ENCODE results near the gene TES. TPM values are rescaled to one million over a fixed set of nuclear protein-coding genes. Genes with fewer than 3 reads are reported as not detected.

Gene TES
- total and polyA plus RNA-seq, 2 of the 13 experiments (the other 11 are each of a cell fraction or from before 2014, with no cell fraction given): 21.6 to 23.0 TPM

DNA sequence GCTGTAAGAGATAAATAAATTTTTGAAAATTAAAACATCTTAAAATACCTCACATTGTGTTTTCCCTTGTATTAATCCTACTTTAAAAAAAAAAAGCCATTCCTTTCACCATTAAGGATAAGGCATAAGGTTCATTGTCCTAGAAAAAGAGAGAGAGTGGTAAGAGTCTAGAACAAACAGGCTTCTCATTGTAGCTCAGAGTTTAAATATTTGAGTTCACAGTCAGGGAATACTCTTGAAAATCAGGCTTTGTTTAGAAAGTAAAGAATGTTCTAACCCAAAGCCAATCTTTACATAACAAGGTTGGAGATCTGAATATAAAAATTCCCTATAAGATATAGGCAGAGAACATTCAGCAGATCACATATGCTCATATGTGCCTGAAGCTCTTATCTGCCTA is 40.2 kb upstream of the TES start (continued):
- TF ChIP-seq, protein P1, sequence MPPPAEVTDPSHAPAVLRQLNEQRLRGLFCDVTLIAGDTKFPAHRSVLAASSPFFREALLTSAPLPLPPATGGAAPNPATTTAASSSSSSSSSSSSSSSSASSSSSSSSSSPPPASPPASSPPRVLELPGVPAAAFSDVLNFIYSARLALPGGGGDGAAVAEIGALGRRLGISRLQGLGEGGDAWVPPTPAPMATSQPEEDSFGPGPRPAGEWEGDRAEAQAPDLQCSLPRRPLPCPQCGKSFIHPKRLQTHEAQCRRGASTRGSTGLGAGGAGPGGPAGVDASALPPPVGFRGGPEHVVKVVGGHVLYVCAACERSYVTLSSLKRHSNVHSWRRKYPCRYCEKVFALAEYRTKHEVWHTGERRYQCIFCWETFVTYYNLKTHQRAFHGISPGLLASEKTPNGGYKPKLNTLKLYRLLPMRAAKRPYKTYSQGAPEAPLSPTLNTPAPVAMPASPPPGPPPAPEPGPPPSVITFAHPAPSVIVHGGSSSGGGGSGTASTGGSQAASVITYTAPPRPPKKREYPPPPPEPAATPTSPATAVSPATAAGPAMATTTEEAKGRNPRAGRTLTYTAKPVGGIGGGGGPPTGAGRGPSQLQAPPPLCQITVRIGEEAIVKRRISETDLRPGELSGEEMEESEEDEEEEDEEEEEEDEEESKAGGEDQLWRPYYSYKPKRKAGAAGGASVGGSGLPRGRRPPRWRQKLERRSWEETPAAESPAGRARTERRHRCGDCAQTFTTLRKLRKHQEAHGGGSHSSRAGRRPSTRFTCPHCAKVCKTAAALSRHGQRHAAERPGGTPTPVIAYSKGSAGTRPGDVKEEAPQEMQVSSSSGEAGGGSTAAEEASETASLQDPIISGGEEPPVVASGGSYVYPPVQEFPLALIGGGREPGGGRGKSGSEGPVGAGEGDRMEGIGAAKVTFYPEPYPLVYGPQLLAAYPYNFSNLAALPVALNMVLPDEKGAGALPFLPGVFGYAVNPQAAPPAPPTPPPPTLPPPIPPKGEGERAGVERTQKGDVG (CRISPR knock-in tag; IDR thresholded peaks at IDR 0.05; ENCODE audit: borderline replicate concordance): no peak
- TF ChIP-seq TCF12 (IDR thresholded peaks at IDR 0.05) (no peak), TCF12 (CRISPR knock-in tag; IDR thresholded peaks at IDR 0.05) (no peak), EZH2 (conservative IDR thresholded peaks at IDR 0.05; ENCODE audit: low read depth, low read length) (no peak), AHR (CRISPR knock-in tag; IDR thresholded peaks at IDR 0.05) (no peak)
- TF ChIP-seq, protein P2, sequence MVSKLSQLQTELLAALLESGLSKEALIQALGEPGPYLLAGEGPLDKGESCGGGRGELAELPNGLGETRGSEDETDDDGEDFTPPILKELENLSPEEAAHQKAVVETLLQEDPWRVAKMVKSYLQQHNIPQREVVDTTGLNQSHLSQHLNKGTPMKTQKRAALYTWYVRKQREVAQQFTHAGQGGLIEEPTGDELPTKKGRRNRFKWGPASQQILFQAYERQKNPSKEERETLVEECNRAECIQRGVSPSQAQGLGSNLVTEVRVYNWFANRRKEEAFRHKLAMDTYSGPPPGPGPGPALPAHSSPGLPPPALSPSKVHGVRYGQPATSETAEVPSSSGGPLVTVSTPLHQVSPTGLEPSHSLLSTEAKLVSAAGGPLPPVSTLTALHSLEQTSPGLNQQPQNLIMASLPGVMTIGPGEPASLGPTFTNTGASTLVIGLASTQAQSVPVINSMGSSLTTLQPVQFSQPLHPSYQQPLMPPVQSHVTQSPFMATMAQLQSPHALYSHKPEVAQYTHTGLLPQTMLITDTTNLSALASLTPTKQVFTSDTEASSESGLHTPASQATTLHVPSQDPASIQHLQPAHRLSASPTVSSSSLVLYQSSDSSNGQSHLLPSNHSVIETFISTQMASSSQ (IDR thresholded peaks at IDR 0.05; ENCODE audit: low read depth): 0 out of 2 replicates have a peak, but pooled peaks have one; percentile 45
- TF ChIP-seq, protein P2 (CRISPR knock-in tag; IDR thresholded peaks at IDR 0.05; ENCODE audit: borderline replicate concordance): peak; percentile 54; the same call in 1 of the 2 replicates
- TF ChIP-seq, protein P3, sequence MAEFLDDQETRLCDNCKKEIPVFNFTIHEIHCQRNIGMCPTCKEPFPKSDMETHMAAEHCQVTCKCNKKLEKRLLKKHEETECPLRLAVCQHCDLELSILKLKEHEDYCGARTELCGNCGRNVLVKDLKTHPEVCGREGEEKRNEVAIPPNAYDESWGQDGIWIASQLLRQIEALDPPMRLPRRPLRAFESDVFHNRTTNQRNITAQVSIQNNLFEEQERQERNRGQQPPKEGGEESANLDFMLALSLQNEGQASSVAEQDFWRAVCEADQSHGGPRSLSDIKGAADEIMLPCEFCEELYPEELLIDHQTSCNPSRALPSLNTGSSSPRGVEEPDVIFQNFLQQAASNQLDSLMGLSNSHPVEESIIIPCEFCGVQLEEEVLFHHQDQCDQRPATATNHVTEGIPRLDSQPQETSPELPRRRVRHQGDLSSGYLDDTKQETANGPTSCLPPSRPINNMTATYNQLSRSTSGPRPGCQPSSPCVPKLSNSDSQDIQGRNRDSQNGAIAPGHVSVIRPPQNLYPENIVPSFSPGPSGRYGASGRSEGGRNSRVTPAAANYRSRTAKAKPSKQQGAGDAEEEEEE (CRISPR knock-in tag; IDR thresholded peaks at IDR 0.05; ENCODE audit: borderline replicate concordance): no peak
- TF ChIP-seq, protein P4, sequence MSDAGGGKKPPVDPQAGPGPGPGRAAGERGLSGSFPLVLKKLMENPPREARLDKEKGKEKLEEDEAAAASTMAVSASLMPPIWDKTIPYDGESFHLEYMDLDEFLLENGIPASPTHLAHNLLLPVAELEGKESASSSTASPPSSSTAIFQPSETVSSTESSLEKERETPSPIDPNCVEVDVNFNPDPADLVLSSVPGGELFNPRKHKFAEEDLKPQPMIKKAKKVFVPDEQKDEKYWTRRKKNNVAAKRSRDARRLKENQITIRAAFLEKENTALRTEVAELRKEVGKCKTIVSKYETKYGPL (CRISPR knock-in tag; IDR thresholded peaks at IDR 0.05): no peak
- TF ChIP-seq, protein P5, sequence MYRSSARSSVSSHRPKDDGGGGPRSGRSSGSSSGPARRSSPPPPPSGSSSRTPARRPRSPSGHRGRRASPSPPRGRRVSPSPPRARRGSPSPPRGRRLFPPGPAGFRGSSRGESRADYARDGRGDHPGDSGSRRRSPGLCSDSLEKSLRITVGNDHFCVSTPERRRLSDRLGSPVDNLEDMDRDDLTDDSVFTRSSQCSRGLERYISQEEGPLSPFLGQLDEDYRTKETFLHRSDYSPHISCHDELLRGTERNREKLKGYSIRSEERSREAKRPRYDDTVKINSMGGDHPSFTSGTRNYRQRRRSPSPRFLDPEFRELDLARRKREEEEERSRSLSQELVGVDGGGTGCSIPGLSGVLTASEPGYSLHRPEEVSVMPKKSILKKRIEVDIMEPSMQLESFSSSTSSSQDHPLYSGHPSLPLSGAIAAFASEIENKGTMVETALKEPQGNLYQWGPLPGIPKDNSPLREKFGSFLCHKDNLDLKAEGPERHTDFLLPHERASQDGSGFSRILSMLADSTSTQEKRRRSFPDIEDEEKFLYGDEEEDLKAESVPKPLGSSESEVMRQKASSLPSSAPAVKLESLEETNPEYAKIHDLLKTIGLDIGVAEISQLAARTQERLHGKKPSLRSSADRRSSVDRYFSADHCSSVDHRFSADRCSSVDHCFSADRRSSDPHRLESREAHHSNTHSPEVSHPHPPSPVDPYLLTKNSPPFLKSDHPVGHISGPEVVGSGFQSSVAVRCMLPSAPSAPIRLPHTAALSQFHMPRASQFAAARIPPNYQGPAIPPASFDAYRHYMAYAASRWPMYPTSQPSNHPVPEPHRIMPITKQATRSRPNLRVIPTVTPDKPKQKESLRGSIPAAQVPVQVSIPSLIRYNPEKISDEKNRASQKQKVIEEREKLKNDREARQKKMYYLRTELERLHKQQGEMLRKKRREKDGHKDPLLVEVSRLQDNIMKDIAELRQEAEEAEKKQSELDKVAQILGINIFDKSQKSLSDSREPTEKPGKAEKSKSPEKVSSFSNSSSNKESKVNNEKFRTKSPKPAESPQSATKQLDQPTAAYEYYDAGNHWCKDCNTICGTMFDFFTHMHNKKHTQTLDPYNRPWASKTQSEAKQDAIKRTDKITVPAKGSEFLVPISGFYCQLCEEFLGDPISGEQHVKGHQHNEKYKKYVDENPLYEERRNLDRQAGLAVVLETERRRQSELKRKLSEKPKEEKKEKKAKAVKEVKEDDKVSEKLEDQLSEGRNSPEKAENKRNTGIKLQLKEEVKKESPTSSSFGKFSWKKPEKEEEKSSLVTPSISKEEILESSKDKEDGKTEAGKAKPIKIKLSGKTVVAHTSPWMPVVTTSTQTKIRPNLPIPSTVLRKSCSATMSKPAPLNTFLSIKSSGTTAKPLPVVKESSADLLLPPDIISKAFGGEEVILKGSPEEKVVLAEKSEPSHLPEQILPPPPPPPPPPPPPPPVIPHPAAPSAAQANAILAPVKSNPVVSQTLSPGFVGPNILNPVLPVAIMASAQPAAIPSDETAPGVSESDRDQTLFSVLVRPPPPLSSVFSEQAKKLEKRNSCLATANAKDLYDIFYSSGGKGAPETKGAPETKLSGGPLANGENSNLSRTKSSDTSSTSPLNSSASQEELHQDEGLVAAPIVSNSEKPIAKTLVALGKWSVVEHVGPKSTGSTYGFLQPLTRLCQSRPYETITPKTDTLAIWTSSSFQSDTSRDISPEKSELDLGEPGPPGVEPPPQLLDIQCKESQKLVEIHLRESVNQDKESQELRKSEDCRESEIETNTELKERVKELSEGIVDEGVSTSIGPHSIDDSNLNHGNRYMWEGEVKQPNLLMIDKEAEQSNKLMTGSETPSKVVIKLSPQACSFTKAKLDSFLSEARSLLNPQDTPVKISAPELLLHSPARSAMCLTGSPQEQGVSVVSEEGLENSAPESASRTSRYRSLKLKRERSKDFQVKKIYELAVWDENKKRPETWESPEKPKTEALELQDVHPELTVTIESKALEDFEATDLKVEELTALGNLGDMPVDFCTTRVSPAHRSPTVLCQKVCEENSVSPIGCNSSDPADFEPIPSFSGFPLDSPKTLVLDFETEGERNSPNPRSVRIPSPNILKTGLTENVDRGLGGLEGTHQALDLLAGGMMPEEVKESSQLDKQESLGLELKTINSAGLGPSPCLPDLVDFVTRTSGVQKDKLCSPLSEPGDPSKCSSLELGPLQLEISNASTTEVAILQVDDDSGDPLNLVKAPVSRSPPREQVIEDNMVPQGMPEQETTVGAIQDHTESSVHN (CRISPR knock-in tag; IDR thresholded peaks at IDR 0.05): no peak

Measured in HepG2 (cell line).